Keratinocyte (primary cell): ENCODE results near the gene TBC1D5. TPM values are rescaled to one million over a fixed set of nuclear protein-coding genes. Genes with fewer than 3 reads are reported as not detected.

ENCODE experiments used
- DNase-seq: peaks from one replicate; pipeline ENCODE4 v3.0.0-alpha.2; 2011; ENCODE audit warnings: low read depth, missing footprints, low spot score
- FAIRE-seq: peaks from 2 replicates; lab custom pipeline; 2011; peaks lifted over from hg19 to GRCh38; lab: Jason Lieb, UNC
- H2AFZ ChIP-seq: 2 replicates; pipeline ENCODE4 v1.6.0; 2012; ENCODE audit warnings: low read length, control low read depth, inconsistent platforms; ENCODE audit not compliant: control insufficient read depth
- H3K27ac ChIP-seq: 2 replicates; pipeline ENCODE4 v1.5.1; 2011; ENCODE audit warnings: low read length; ENCODE audit not compliant: control insufficient read depth, insufficient read depth
- H3K27me3 ChIP-seq: 3 replicates; pipeline ENCODE4 v1.6.0; 2011; ENCODE audit warnings: low read length; ENCODE audit not compliant: control insufficient read depth, insufficient read depth; ENCODE audit errors: extremely low read depth
- H3K36me3 ChIP-seq, 2 experiments: 2 replicates in 1 of 2; 3 replicates in 1 of 2; pipeline ENCODE4 v1.5.1; 2011; ENCODE audit warnings: low read length in 2 of 2, mild to moderate bottlenecking in 1 of 2; ENCODE audit not compliant: control insufficient read depth in 2 of 2, insufficient read depth in 2 of 2; ENCODE audit errors: extremely low read depth in 1 of 2
- H3K4me1 ChIP-seq: 3 replicates; pipeline ENCODE4 v1.5.1; 2011; ENCODE audit warnings: low read length; ENCODE audit not compliant: control insufficient read depth, insufficient read depth; ENCODE audit errors: extremely low read depth
- H3K4me2 ChIP-seq: 3 replicates; pipeline ENCODE4 v1.6.0; 2011; ENCODE audit warnings: low read depth, low read length; ENCODE audit not compliant: control insufficient read depth, insufficient read depth; ENCODE audit errors: extremely low read depth
- H3K4me3 ChIP-seq, 3 experiments: fragments of 200-600 bp in 1 of 3; sonication (generic) in 1 of 3; 2 replicates in 2 of 3; 3 replicates in 1 of 3; pipeline ENCODE4 v1.5.1; 2011 to 2016; ENCODE audit warnings: low read length in 3 of 3, mild to moderate bottlenecking in 3 of 3, control low read depth in 2 of 3, inconsistent platforms in 1 of 3, low read depth in 1 of 3, mixed read lengths in 1 of 3, mixed run types in 1 of 3, moderate library complexity in 1 of 3; ENCODE audit not compliant: control insufficient read depth in 2 of 3, insufficient read depth in 2 of 3; ENCODE audit errors: extremely low read depth in 1 of 3
- H3K79me2 ChIP-seq: 2 replicates; pipeline ENCODE4 v1.6.0; 2012; ENCODE audit warnings: low read length; ENCODE audit not compliant: control insufficient read depth, insufficient read depth
- H3K9ac ChIP-seq: 3 replicates; pipeline ENCODE4 v1.6.0; 2011; ENCODE audit warnings: low read length; ENCODE audit not compliant: control insufficient read depth, insufficient read depth; ENCODE audit errors: extremely low read depth
- H3K9me1 ChIP-seq: 3 replicates; pipeline ENCODE4 v1.6.0; 2011; ENCODE audit warnings: low read length; ENCODE audit not compliant: control insufficient read depth, insufficient read depth; ENCODE audit errors: extremely low read depth
- H3K9me3 ChIP-seq: 2 replicates; pipeline ENCODE4 v1.5.1; 2012; ENCODE audit warnings: low read depth, low read length; ENCODE audit not compliant: control insufficient read depth
- H4K20me1 ChIP-seq: 3 replicates; pipeline ENCODE4 v1.6.0; 2011; ENCODE audit warnings: low read length; ENCODE audit not compliant: control insufficient read depth, insufficient read depth; ENCODE audit errors: extremely low read depth
- EZH2 ChIP-seq: IDR thresholded peaks from one replicate; pipeline ENCODE4 v1.6.1; 2012; ENCODE audit warnings: inconsistent platforms, mild to moderate bottlenecking, low read length, moderate library complexity
- dilution Hi-C: fragments of 300-500 bp; cut with MboI; formaldehyde crosslinking; loops from one replicate; pipeline ENCODE4 v1.7.0; 2020; ENCODE audit warnings: low sequenced_read_pairs; ENCODE audit not compliant: extremely low pct_ligation_motif_present
- polyA plus RNA-seq, 5 experiments: library from polyadenylated mRNA; depleted of rRNA in 3 of 5; stranded (reverse) in 3 of 5; stranded (forward) in 1 of 5; unstranded in 1 of 5; fragments of >200 nt; gene quantifications; 1 replicate in 1 of 5; 2 replicates in 3 of 5; 3 replicates in 1 of 5; pipeline versions ENCODE4 v1.2.1 to v1.2.3, GENCODE V29; 2011 to 2012; ENCODE audit warnings: missing spikeins in 2 of 5, low read depth in 1 of 5, low replicate concordance in 1 of 5
- TF ChIP-seq, protein P1 (sequence below), 3 experiments: IDR thresholded peaks in 1 of 3; conservative IDR thresholded peaks in 1 of 3; optimal IDR thresholded peaks in 1 of 3; 2 replicates in 2 of 3; 3 replicates in 1 of 3; pipeline versions ENCODE3 to v1.5.1; 2011; ENCODE audit warnings: low read length in 3 of 3, mild to moderate bottlenecking in 3 of 3, moderate library complexity in 2 of 3, control low read depth in 1 of 3, inconsistent platforms in 1 of 3; ENCODE audit not compliant: insufficient read depth in 2 of 3; ENCODE audit errors: extremely low read depth in 1 of 3

Gene TBC1D5
- polyA plus RNA-seq, 1 donor (not counting 4 experiments of a cell fraction or from before 2014, with no cell fraction given): 25.8 TPM

DNA sequence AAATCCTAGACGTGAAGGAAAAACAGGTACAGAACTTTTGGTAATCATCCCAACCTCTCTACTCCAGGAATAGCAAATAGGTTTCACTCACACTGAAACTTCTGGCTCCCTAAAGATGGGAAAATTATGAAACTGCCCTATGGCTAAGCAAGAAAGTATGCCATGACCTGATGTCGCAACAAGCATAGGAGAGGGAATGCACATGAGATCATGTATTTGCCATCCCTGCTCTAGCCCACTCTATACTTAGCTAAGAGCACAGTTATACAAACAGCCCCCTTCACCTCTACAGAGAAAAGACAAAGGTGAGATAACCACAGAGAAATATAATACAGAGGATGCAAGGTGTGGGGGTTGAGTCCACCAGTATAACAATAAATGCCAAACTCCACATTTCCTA lies 102.7 kb downstream of the TBC1D5 start:
- FAIRE-seq (peak; percentile 71), DNase-seq (peak; percentile 62)
- H4K20me1 ChIP-seq: no peaks in the 10 kb centered on the region
- H3K9me3 ChIP-seq: no peaks in the 10 kb centered on the region
- H3K36me3 ChIP-seq: no peaks in the 10 kb centered on the region
- no peaks in the 10 kb centered on the region for H3K9me1 ChIP-seq
- no peaks in the 10 kb centered on the region for H3K27me3 ChIP-seq
- H3K4me1 ChIP-seq: peaks cover 13% of the 10 kb centered on the region
- dilution Hi-C loops: no loop called here
- no peak overlapping the region for H3K9ac ChIP-seq
- H3K4me2 ChIP-seq: peak overlapping the region; percentile 64
- H3K4me3 ChIP-seq: peak overlapping the region in 1 of 3 experiments; percentile 9
- peaks cover 2% of the 10 kb centered on the region for H3K79me2 ChIP-seq
- no peak overlapping the region for H2AFZ ChIP-seq
- TF ChIP-seq EZH2: no peak
- TF ChIP-seq, protein P1, sequence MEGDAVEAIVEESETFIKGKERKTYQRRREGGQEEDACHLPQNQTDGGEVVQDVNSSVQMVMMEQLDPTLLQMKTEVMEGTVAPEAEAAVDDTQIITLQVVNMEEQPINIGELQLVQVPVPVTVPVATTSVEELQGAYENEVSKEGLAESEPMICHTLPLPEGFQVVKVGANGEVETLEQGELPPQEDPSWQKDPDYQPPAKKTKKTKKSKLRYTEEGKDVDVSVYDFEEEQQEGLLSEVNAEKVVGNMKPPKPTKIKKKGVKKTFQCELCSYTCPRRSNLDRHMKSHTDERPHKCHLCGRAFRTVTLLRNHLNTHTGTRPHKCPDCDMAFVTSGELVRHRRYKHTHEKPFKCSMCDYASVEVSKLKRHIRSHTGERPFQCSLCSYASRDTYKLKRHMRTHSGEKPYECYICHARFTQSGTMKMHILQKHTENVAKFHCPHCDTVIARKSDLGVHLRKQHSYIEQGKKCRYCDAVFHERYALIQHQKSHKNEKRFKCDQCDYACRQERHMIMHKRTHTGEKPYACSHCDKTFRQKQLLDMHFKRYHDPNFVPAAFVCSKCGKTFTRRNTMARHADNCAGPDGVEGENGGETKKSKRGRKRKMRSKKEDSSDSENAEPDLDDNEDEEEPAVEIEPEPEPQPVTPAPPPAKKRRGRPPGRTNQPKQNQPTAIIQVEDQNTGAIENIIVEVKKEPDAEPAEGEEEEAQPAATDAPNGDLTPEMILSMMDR (optimal IDR thresholded peaks at IDR 0.05 in 1 of 3, IDR thresholded peaks at IDR 0.05 in 1 of 3, conservative IDR thresholded peaks at IDR 0.05 in 1 of 3; ENCODE audit: extremely low read depth in 1 of 3, insufficient read depth in 2 of 3, low read length in 3 of 3): no peak
- H3K27ac ChIP-seq: peak overlapping the region; percentile 79

DNA sequence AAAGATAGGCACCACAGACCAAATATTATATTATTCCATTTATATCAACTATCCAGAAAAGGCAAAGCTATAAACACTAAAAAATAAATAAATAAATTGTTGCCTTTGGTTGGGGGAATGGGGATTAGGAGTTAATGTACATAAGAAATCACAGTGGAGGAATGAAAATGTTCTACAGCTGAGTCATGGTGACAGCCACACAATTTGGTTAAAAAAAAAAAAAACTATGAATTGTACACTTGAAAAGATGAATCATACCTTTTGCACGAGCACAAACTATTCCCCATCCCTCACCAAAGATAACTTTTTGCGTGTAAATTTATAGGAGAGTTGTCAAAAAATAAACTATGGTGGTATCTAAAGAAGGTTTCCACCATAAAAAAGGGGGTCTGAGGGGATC lies 103.2 kb downstream of the TBC1D5 start:
- H4K20me1 ChIP-seq: no peaks in the 10 kb centered on the region
- H3K9me3 ChIP-seq: no peaks in the 10 kb centered on the region
- H3K27ac ChIP-seq: peak overlapping the region; percentile 79
- H2AFZ ChIP-seq: no peak overlapping the region
- H3K9ac ChIP-seq: no peak overlapping the region
- DNase-seq (peak; percentile 28), FAIRE-seq (no peak)
- H3K9me1 ChIP-seq: no peaks in the 10 kb centered on the region
- no peak for TF ChIP-seq EZH2
- TF ChIP-seq, protein P1 (optimal IDR thresholded peaks at IDR 0.05 in 1 of 3, IDR thresholded peaks at IDR 0.05 in 1 of 3, conservative IDR thresholded peaks at IDR 0.05 in 1 of 3; ENCODE audit: extremely low read depth in 1 of 3, insufficient read depth in 2 of 3, low read length in 3 of 3): no peak
- dilution Hi-C loops: no loop called here
- H3K4me2 ChIP-seq: peak overlapping the region; percentile 64
- H3K4me1 ChIP-seq: peaks cover 13% of the 10 kb centered on the region
- H3K27me3 ChIP-seq: no peaks in the 10 kb centered on the region
- peak overlapping the region in 1 of 3 experiments; percentile 9 for H3K4me3 ChIP-seq
- peaks cover 2% of the 10 kb centered on the region for H3K79me2 ChIP-seq
- no peaks in the 10 kb centered on the region for H3K36me3 ChIP-seq
